HG03558 (cell line): ENCODE measurements around the gene TSPAN18.

ENCODE experiments used
- ATAC-seq: cut with Tn5 transposase; IDR thresholded peaks from one replicate; pipeline ENCODE4 v1.9.1; 2021; ENCODE audit warnings: moderate number of reproducible peaks; ENCODE audit not compliant: unreplicated experiment; ENCODE audit errors: extremely low read depth

Gene TSPAN18, protein sequence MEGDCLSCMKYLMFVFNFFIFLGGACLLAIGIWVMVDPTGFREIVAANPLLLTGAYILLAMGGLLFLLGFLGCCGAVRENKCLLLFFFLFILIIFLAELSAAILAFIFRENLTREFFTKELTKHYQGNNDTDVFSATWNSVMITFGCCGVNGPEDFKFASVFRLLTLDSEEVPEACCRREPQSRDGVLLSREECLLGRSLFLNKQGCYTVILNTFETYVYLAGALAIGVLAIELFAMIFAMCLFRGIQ

GRCh38 chr11:44726283-44727113 lies at the start of gene TSPAN18:
Gene TSPAN18 (plus strand): TSS chr11:44726962. CDS start chr11:44906417, 179,455 bp downstream.
- peak; percentile 89 for ATAC-seq

DNA sequence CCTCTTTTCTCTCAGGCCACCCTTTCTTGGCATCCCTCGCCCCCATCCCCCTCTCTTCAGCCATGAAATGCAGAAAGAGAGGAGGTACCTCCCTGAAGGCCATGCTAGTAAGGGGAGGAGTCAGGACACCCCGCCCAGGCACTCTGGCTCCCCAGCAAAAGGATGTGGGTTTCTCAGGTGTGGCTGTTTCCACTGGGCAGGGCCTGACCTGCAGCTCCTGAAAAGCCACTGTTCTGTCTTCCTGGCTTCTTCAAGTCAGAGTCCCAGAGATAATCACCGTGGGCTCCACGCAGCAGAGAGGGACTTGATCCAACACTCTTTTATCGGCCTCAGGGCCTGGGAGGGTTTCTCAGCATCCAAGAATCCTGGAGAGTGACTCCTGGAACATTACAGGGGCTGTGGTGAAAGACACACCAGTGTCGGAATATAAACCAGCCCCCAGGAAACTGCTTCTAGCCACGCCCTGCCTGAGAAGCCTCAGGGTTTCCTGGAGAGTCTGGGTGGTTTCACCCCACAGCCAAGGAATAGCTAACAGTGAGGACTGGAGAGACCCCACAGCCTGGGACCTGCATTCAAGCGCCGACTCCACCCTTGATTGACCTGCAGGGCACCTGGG lies 45.7 kb upstream of the TSPAN18 start:
- ATAC-seq, result no peak

DNA sequence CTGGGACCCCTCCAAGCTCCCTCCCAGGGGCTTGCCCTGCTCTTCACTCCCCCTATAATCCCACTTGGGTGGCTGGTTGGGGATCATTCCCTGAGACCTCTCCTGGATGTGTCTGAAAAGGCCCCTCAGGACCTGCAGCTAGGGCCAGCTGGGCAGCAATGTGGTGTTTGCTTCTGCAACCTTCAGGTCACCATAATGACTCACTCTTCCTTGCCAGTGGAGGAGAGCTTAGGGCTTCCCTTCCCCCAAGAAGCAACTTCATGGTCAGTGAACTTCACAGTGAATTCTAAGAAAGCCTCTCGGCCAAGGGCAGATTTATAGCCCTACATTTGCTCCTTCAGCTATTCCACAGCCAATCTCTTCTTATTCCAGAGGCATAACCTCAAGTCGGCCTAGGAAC lies 45.1 kb upstream of the TSPAN18 start:
- ATAC-seq, result no peak

GRCh38 chr11:44684859-44685281 lies 41.9 kb upstream of the TSPAN18 start:
- ATAC-seq, result no peak

GRCh38 chr11:44687388-44687787 lies 39.4 kb upstream of the TSPAN18 start:
- no peak for ATAC-seq

DNA sequence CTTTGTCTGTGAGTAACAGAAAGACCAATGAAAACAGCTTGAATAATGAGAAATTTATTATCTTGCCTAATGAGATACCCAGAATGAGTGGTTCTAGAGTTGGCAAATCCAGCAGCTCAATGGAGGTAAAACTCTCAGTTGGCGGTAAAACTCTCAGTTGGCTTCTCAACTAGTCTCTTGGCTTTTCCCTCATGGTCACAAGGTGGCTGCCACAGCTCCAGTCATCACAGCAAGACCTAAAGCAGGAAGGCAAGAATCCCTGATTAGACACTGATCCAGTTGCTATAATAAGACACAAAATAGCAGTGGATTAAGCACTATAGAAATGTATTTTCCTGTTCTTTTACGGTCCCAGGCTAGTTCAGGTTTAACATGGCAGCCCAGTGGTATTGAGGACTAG lies 37.5 kb upstream of the TSPAN18 start:
- no peak for ATAC-seq

GRCh38 chr11:44690651-44691050 lies 36.1 kb upstream of the TSPAN18 start:
- ATAC-seq, result no peak

- ATAC-seq, result no peak
These were observed 34.3 kb upstream of the TSPAN18 start for GRCh38 chr11:44692460-44692859.

DNA sequence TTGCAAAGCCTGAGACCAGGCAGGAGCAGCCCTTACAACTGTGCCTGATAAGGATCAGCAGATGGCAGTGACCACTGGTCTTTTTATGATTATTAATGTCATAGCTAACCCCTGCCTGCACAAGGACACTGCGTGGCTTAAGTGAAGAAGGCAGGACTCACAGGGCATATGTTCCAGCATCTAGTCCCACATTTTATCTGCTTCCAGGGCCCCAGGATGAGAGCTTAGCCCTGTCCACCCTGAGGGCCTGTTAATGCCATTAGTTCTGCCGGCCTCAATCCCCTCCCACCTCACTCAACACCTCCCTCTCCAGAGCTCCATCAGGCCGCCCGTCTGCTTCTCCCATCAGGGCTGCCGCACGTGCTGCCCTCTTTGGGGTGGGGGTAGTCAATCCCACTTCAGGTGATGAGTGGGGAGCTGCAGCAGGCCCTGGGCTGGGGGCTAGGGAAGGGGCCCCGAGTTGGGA lies 33.1 kb upstream of the TSPAN18 start:
- ATAC-seq, result no peak

GRCh38 chr11:44694443-44694842 lies 32.3 kb upstream of the TSPAN18 start:
- no peak for ATAC-seq

GRCh38 chr11:44695169-44695833 lies 31.5 kb upstream of the TSPAN18 start:
- ATAC-seq, result no peak

DNA sequence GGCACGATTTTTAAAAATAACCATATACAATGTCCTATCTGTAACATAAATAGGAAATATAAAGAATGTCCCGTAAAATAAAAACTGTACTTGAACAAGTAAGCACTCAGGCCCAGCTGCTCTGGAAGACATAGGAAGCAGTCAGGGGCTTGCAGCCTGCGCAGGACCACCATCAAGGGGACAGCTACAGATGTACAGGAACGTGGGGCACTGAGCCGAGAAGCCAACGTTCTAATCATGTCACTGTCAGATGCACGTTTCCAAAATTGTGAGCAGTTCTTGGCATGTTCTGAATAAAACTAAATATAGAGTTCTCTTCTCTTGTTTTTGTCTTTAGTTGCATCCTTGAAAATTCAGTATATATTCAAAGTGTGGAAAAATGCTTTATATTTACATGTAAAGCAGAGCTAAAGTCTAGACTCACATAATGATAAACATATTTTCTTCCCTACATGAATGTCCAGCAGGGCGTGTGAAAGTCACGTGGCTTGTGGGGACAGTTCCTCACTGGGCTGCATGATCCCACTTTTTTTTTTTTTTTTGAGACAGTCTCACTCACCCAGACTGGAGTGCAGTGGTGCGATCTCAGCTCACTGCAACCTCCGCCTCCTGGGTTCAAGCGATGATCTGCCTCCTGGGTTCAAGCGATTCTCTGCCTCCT lies 28.4 kb upstream of the TSPAN18 start:
- ATAC-seq, result no peak

- no peak for ATAC-seq
These were observed 27.0 kb upstream of the TSPAN18 start for GRCh38 chr11:44699497-44700408.

DNA sequence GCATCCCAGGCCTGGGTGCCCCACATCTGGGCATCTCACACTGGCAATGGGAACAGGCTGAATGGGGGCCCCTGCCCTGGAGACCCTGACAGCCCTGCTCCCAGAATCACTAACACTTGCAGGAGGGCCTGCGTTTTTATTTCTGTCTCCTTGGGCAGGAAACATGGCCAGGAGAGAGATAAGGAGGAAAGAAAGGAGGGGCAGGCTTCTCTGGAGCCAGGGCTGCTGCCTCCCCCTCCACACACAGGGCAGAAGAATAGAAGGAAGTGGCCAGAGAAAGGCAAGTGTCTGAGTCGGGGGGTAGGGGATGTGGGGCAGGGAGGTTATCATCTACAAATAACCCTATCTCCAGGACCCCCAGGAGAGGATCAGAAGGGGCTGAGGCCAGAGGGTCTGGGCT lies 25.5 kb upstream of the TSPAN18 start:
- ATAC-seq, result no peak

DNA sequence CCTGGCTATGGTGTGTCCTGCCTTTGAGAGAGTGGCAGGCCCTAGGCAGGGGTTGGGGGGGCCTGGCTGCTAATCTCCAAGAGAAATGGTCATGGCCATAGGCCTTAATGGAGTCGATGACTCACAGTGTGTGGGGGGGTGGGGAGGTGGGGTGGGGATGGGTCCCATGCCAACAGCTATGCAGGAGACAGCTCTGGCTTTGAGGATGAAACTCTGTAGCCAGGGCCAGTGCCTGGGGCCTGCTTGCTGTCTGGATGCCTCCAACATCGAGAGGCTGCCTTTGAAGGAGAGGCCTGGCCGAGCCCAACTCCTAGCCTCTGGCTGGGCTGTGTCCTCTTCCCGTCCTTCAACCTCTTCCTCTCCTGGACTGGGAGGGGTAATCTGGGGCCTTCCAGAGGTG lies 23.9 kb upstream of the TSPAN18 start:
- no peak for ATAC-seq

DNA sequence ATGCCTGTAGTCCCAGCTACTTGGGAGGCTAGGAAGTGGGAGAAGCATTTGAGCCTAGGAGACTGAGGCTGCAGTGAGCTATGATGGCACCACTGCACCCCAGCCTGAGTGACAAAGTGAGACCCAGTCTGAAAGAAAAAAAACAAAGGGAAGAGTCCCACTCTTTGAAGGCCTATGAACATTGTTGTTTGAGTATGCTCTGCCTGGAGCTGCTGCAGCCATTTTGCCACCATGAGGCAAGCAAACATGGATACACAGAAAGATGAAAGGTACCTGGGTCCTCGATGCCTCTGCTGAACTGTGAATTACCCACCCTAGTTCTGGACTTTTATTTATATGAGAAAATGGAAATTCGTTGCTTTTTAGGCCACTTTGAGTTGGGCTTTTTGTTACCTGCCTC lies 19.7 kb upstream of the TSPAN18 start:
- ATAC-seq, result no peak

DNA sequence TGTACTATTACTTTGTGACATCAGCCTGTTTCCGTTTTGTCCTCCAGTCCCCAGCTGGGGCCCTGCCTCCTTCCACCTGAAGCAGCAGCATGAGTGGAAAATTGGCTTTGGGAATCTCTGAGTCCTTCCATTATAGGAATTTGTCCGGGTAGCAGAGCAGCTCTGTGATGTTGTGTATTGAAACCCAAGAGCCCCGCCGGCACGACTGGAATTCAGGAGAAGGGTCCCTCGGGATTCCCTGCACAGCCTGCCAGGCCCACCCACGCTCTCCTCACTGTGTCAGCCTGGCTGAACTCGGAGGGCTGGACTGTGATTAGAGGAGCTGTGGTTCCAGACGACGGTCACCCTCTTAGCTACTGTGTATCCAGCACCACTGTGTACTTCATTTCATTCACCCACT lies 18.8 kb upstream of the TSPAN18 start:
- no peak for ATAC-seq

DNA sequence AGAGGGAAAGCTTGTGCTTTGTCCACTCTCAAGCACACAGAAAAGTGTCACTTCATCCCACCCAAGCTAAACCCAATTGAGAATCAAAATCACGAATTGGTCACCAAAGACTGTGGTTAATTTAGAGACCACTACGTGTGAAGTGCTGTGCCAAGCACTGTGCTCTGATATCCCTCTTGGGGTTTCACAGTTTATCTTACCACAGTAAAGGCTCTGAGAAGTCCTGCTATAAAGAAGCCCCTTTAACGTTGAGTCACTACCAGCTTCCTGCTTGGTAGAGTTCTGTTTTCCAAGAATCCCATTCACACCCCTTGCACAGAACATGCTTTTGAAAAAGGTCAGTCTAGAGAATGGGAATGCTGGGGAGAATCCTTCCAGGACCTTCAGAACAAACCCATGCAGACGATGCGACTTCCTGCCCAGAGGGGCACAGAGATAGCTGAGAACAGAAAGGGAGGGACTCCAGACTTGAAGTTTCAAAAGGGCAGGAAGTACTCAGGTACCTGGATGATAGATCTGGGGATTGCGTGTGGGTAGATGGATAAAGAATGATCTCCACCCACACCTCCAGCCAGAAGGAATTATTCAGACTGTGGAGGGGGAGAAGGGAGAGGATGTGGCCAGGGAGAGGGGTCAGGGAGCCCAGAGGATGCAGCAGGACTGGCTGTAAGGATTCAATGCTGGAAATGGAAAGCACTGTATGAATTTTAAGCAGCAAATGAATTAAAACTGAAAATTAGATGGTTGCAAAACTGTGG lies 18.1 kb upstream of the TSPAN18 start:
- ATAC-seq, result no peak

- no peak for ATAC-seq
These were observed 17.5 kb upstream of the TSPAN18 start for GRCh38 chr11:44709281-44709562.
